ENCODE measurements around the gene PPP1CA. TPM values are rescaled to one million over a fixed set of nuclear protein-coding genes. Genes with fewer than 3 reads are reported as not detected.

Gene PPP1CA
- total RNA-seq, 1 experiment from 2014 or later: 169 TPM

- DNase-seq: no peak
- H3K9me3 ChIP-seq (replicated peaks): no peaks in the 10 kb centered on the region
- H3K4me3 ChIP-seq: no peak overlapping the region
- H3K27ac ChIP-seq: no peak overlapping the region
- peaks cover 24% of the 10 kb centered on the region for H3K4me1 ChIP-seq
- no peaks in the 10 kb centered on the region for H3K27me3 ChIP-seq
- H3K36me3 ChIP-seq: no peaks in the 10 kb centered on the region
Observed at GRCh38 chr11:67379061-67380058, 22.3 kb downstream of the PPP1CA start.

- Histone ChIP-seq H3K27me3 (no peaks in the 10 kb centered on the region), H3K27ac (no peak overlapping the region)
Observed at GRCh38 chr11:67378544-67378943, 23.1 kb downstream of the PPP1CA start.

GRCh38 chr11:67376873-67377808, 24.5 kb downstream of the PPP1CA start:
- Histone ChIP-seq H3K27ac (no peak overlapping the region), H3K4me1 (peaks cover 24% of the 10 kb centered on the region), H3K36me3 (no peaks in the 10 kb centered on the region), H3K4me3 (no peak overlapping the region), H3K27me3 (no peaks in the 10 kb centered on the region), H3K9me3 (replicated peaks) (no peaks in the 10 kb centered on the region)
- DNase-seq: no peak

More at GRCh38 chr11:67378544-67378943, 23.1 kb downstream of the PPP1CA start:
- H3K4me3 ChIP-seq: no peak overlapping the region
- no peaks in the 10 kb centered on the region for H3K9me3 ChIP-seq (replicated peaks)
- DNase-seq: no peak
- peaks cover 24% of the 10 kb centered on the region for H3K4me1 ChIP-seq
- no peaks in the 10 kb centered on the region for H3K36me3 ChIP-seq

- no peak overlapping the region for H3K27ac ChIP-seq
- no peaks in the 10 kb centered on the region for H3K27me3 ChIP-seq
- H3K4me1 ChIP-seq: peaks cover 31% of the 10 kb centered on the region
- no peaks in the 10 kb centered on the region for H3K9me3 ChIP-seq (replicated peaks)
- H3K36me3 ChIP-seq: no peaks in the 10 kb centered on the region
- DNase-seq: no peak
- no peak overlapping the region for H3K4me3 ChIP-seq
Observed at GRCh38 chr11:67376063-67376820, 25.4 kb downstream of the PPP1CA start.

GRCh38 chr11:67375320-67376055, 26.2 kb downstream of the PPP1CA start:
- DNase-seq: no peak
- no peak overlapping the region for H3K27ac ChIP-seq
- H3K4me3 ChIP-seq: no peak overlapping the region
- H3K27me3 ChIP-seq: no peaks in the 10 kb centered on the region
- H3K4me1 ChIP-seq: peaks cover 38% of the 10 kb centered on the region
- no peaks in the 10 kb centered on the region for H3K9me3 ChIP-seq (replicated peaks)
- no peaks in the 10 kb centered on the region for H3K36me3 ChIP-seq

- peak overlapping the region; percentile 81 for H3K27ac ChIP-seq
- H3K27me3 ChIP-seq: no peaks in the 10 kb centered on the region
- H3K4me1 ChIP-seq: peaks cover 43% of the 10 kb centered on the region
- DNase-seq: no peak
- H3K9me3 ChIP-seq (replicated peaks): no peaks in the 10 kb centered on the region
- peak overlapping the region; percentile 99 for H3K4me3 ChIP-seq
- H3K36me3 ChIP-seq: 0 out of 2 replicates have a peak, but pooled peaks cover under 1% of the 10 kb centered on the region
Observed at GRCh38 chr11:67374571-67375281, 26.9 kb downstream of the PPP1CA start.

- H3K27ac ChIP-seq: peak overlapping the region; percentile 81
- no peaks in the 10 kb centered on the region for H3K9me3 ChIP-seq (replicated peaks)
- peaks cover 44% of the 10 kb centered on the region for H3K4me1 ChIP-seq
- 0 out of 2 replicates have a peak, but pooled peaks cover 8% of the 10 kb centered on the region for H3K36me3 ChIP-seq
- no peaks in the 10 kb centered on the region for H3K27me3 ChIP-seq
- DNase-seq: peak; percentile 88 to 90
- peak overlapping the region; percentile 99 for H3K4me3 ChIP-seq
Observed at GRCh38 chr11:67373648-67374570, 27.7 kb downstream of the PPP1CA start.

- DNase-seq: peak; percentile 66 to 69
Observed at GRCh38 chr11:67372993-67373647, 28.5 kb downstream of the PPP1CA start, which contains the start of gene CLCF1. TSS of gene CLCF1 (minus strand) at chr11:67373598. CDS start at chr11:67373539, 59 bp downstream.

GRCh38 chr11:67372321-67372992, 29.2 kb downstream of the PPP1CA start:
- H3K36me3 ChIP-seq: 0 out of 2 replicates have a peak, but pooled peaks cover 8% of the 10 kb centered on the region
- no peaks in the 10 kb centered on the region for H3K27me3 ChIP-seq
- DNase-seq: peak; percentile 66 to 68
- peak overlapping the region; percentile 81 for H3K27ac ChIP-seq
- peaks cover 38% of the 10 kb centered on the region for H3K4me1 ChIP-seq
- no peaks in the 10 kb centered on the region for H3K9me3 ChIP-seq (replicated peaks)
- H3K4me3 ChIP-seq: peak overlapping the region; percentile 99

More at GRCh38 chr11:67372993-67373647, 28.5 kb downstream of the PPP1CA start, which contains the start of gene CLCF1:
- H3K27me3 ChIP-seq: no peaks in the 10 kb centered on the region
- H3K27ac ChIP-seq: peak within 1 kb of the TSS; percentile 81
- peak within 1 kb of the TSS; percentile 99 for H3K4me3 ChIP-seq
- H3K36me3 ChIP-seq: 0 out of 2 replicates have a peak, but pooled peaks cover 8% of the 10 kb centered on the region
- H3K4me1 ChIP-seq: peaks cover 43% of the 10 kb centered on the region
- H3K9me3 ChIP-seq (replicated peaks): no peaks in the 10 kb centered on the region

- H3K9me3 ChIP-seq (replicated peaks): no peaks in the 10 kb centered on the region
- peak overlapping the region; percentile 99 for H3K4me3 ChIP-seq
- no peaks in the 10 kb centered on the region for H3K27me3 ChIP-seq
- peak overlapping the region; percentile 51 for H3K27ac ChIP-seq
- 0 out of 2 replicates have a peak, but pooled peaks cover 8% of the 10 kb centered on the region for H3K36me3 ChIP-seq
- H3K4me1 ChIP-seq: peaks cover 37% of the 10 kb centered on the region
- no peak for DNase-seq
Observed at GRCh38 chr11:67371911-67372320, 29.7 kb downstream of the PPP1CA start.
